NCI-H2196 treated with DMSO at 0.1 percent for 48 hours (cell line): ENCODE measurements around the gene FBXW8.

Source experiments
- DNase-seq: peaks from one replicate; lab custom pipeline; 2025; ENCODE audit not compliant: unreplicated experiment; lab: John Stamatoyannopoulos, UW

Gene FBXW8, protein sequence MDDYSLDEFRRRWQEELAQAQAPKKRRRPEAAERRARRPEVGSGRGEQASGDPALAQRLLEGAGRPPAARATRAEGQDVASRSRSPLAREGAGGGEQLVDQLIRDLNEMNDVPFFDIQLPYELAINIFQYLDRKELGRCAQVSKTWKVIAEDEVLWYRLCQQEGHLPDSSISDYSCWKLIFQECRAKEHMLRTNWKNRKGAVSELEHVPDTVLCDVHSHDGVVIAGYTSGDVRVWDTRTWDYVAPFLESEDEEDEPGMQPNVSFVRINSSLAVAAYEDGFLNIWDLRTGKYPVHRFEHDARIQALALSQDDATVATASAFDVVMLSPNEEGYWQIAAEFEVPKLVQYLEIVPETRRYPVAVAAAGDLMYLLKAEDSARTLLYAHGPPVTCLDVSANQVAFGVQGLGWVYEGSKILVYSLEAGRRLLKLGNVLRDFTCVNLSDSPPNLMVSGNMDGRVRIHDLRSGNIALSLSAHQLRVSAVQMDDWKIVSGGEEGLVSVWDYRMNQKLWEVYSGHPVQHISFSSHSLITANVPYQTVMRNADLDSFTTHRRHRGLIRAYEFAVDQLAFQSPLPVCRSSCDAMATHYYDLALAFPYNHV

DNA sequence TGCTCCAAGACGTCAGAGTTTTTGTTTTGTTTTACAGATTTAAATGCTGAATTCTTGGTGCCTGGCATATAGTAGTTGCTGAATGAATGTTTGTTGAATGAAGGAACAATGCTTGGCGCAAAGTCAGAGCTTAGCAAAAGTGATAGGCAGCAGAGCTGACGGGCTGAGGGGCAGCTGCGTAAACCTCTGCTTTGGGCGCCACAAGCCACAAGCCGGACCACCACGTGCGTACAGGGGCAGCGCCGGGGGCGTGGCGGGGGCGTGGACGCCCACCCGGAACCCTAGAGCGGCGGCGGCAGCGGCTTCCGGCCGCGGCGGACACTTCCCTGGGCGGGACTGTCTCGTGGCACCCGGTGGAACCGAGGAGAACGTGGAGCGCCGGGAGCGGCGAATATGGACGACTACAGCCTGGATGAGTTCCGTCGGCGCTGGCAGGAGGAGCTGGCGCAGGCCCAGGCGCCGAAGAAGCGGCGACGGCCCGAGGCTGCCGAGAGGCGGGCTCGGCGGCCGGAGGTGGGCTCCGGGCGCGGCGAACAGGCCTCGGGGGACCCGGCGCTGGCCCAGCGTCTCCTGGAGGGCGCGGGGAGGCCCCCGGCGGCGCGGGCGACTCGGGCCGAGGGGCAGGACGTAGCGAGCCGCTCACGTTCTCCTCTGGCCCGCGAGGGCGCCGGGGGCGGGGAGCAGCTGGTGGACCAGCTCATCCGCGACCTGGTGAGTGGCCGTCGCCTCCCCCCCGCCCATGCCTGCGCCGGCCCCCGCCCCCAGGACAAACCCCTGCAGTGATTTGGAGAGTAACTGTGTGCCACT, at the start of gene FBXW8:
FBXW8 (plus strand) TSS at position 306 of the 807 bp plus-strand sequence; CDS start at position 394, 88 bp downstream.
- peak; percentile 49 for DNase-seq

DNA sequence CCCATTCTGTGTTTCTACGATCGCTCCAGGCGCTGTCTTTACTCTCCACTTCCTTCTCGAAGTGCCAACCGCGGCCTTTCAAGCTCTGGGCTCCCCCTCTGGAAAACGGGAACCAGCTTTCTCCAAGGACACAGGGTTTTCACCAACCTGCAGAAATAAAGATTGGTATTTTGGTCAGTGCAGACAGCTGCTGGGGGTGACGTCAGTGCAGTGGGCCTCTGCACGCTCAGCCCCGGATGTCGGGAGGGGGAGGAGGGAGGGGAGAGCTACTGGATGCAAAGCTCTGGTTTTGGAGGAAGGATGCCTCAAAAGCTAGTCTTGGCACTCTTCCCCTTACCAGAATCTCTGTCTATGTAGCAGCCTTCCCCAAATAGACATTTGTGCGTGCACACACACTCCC, 49.4 kb upstream of the FBXW8 start:
- peak; percentile 68 for DNase-seq

DNA sequence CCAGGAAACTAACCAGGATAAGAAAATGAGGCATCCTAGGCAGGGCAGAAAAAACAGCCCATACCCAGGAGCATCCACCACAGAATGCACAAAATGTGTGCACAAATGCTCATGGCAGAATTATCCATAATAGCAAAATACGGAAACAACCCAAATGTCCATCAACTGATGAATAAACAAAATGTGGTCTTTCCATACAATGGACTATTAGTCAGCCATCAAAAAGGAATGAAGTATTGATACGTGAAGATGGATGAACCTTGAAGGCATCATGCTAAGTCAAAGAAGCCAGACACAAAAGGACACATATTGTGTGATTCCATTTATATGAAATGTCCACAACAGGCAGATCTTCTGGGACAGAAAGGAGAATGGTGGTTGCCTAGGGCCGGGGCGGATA, 48.6 kb upstream of the FBXW8 start:
- no peak for DNase-seq

DNA sequence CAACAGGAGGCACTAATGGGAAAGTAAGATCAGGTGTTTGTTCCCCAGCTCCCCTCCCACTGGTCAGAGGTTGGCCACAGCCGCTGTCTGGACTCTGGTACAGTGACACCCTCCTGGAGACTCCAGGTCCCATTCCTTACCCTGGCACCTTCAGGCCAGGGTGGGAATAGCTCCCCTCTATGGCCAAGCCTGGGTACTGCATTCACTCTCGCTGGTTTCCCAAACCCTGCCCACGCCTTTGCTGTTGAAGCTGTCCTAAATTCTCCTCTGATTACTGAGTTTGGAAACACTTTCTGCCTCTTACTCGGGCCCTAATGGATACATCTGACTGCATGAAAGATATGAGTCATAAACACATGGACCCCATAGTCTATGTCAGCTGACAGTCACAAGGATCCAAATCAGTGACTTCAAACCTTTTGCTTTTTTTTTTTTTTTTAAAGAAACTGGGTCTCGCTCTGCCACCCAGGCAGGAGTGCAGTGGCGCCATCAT, 47.4 kb upstream of the FBXW8 start:
- no peak for DNase-seq

DNA sequence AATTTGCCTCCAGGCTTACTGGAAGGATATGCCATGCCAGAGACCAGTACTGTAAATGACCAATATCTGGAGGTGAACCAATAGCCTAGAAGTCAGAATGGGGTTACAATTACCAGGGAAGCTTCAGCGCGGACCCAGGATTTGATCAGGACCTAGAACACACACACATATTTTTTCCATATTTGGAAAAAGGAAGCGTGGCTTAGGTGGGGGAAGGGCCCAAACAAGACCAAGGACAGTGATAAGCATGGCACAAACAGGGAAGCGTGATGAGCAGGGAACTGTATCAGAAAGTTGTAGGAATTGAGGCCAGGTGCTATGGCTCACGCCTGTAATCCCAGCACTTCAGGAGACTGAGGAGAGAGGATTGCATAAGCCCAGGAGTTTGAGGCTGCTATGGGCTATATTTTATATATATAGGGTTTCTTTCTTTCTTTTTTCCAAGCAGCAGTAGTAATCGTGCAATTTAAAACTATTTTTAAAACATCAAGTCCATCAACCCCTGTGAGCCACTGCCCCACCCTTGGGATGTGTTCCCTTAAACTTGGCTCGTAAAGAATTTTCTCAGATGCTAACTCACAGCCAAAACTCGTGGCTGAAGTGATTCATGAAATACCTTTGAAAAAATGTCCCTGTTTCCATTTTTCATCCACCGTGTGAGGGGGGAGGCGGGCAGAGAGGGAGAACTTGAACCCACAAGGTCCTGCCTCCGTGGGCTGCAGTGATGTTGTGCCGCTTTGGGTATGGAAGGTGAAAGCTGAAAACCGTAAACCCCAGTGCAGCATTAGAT, 46.2 kb upstream of the FBXW8 start:
- DNase-seq = no peak

DNA sequence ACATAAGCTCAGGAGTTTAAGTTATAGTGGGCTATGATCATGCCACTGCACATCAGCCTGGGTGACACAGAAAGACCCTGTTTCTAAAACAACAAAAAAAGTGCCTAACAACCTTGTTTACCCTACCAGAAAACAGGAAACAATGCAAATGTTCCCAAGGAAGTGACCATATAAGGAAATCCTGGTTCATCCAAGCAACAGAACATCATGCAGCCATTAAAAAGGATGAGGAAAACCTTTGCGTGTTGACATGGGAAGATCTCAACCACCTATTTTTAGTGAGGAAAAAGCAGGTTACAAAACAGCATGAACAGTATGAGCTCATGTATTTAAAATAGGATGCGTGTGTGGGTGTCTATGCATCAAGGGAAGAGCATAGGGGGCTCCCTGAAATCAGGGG, 43.2 kb upstream of the FBXW8 start:
- no peak for DNase-seq

DNA sequence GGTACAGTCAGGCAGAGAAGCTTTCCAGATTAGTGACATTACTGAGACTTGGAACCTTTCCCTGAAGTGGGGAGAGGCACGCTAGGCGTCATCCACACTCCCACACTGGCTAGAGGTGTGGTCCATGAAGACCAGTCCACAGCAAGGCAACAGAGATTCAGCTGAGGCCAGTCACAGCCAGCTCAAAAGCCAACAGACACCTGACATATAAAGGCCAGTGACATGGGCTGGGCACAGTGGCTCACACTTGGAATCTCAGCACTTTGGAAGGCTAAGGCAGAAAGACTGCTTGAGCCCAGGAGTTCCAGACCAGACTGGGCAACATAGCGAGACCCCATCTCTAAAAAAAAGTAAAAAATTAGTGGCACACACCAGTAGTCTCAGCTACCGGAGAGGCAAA, 40.4 kb upstream of the FBXW8 start:
- DNase-seq = no peak

DNA sequence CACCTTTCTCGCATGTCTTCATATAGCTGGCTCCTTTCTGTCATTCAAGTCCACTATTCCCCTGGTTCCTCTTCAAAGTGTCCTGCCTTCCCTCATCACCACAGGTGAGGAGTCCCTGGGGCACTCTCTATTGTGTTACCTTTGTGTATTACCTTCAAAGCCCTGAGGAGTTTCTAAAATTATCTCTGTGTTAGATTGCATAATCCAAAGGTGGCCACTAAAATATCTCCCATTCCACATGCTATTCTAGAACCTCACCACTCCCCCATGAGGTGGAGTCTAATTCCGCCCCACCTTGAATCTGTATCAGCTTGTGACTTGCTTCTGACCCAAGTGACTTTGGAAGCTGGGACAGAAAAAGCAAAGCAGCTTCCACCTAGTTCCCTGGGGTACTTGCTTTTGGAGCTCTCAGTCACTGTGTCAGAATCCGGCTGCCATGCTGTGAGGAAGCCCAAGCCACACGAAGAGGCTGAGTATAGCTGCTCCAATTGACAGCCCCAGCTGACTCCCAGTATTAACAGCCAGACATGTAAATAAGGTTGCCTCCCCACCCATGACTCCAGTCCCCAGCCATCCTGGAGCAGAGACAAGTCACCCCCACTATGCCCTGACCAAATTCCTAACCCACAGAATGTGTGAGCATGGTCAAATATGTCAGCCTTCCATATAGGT, 36.3 kb upstream of the FBXW8 start:
- DNase-seq = no peak

DNA sequence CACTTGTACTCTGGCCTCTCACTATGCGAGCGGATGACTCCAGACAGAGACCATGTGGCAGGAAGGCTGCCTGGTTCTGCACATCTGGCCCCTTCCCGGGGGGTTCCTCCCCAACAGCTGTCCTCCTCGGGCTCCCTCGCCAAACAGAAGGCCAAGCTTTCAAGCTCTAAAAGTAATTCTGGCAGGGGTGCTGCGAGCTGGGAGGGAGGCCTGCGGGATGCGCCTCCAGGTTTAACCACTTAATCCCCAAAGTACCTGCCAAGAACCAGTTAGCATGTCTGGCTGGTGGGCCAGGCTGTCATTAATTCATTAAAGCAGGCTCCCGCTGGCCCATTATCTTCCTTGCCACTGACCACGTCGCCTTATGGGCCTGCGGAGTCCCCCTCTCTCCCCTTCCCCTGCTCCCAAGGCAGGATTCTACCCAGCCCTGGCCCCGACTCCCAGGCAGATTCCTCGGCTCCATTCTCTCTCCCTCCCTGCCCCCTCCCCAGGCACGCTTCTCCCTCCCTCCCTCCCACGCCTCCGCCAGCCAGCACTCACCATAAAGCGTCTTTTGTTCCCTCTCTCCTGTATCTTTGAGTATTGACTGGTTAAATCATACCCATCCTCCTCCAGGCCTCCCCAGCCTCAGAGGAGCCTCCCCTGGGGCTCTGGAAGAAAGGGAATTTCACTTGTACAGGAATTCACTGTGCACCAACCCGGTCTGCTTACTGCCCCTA, 34.4 kb upstream of the FBXW8 start:
- DNase-seq = no peak

DNA sequence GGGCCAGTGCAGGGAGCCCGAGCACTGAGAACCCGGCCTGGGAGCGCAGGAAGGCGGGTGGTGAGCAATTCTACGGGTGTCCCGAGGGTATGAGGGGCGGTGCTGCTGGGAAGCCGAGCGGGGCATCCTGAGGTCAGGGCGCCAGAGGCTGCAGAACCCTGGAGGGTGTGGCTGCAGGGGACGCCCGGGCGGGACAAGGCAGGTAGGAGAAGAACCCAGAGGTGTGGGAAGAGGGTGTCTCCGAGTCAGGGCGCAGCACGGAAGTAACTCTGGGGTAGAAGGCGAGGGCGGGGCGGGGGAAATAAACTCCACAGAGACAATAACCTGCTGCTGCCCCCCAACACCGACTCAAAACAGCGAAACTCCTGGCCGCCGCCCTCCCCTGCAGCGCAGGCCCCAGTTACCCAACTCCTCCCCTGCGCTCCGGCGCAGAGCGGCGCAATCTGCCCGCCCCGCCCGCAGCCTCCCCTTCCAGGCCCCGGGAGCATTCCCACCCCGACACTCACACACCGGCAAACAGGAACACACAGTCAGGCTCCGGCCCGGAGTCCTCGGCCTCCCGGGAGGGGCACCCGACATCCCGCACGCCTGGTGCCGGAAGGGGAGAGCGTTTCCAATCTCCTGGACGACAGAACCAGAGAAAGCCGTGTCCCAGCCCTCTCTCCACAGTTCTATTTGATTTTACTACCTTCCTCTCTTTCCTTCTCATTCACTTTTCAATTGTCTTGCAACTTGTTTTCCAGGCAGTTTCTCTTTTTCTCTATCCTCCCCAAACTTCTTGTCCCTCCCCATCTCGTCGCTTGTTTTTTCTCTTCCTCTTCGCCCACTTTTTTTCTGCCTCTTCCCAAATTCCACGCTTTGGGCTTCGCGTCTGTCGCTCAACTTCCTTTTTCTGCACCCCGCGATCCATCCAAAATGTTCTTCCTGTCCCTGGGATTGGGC, 31.9 kb upstream of the FBXW8 start:
- no peak for DNase-seq

DNA sequence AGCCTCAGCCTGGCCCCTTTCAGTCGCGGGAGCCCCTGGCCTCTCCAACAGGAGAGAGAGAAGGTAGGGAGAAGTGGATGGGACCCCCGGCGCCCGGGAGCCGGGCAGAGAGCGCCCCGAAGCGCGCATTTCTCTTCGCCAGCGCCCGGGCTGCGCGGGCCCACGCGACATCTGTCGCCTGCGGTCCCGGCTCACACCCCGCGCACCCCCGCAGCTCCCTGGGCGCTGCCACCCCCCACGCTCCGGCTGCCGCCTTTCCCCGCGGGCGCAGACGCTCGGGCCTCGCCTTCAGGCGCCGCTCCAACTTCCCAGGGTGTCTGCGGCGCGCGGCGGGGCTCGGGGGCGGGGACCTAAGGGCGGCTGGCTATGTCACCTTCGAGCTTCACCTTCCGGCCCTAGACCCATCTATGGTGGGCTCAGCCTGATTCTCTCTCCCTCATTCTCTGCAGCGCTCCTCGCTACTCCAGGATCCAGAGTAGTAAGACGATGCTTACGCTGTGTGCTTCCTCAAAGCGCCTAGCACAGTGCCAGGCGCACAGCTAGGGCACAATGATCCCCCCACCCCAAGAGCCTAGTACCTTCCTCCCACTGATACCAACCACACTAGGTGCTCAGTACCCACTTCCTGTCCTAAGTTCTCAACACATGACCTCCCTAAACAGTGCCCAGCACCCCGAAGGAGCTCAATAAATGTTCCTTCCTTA, 31.1 kb upstream of the FBXW8 start:
- DNase-seq = no peak

DNA sequence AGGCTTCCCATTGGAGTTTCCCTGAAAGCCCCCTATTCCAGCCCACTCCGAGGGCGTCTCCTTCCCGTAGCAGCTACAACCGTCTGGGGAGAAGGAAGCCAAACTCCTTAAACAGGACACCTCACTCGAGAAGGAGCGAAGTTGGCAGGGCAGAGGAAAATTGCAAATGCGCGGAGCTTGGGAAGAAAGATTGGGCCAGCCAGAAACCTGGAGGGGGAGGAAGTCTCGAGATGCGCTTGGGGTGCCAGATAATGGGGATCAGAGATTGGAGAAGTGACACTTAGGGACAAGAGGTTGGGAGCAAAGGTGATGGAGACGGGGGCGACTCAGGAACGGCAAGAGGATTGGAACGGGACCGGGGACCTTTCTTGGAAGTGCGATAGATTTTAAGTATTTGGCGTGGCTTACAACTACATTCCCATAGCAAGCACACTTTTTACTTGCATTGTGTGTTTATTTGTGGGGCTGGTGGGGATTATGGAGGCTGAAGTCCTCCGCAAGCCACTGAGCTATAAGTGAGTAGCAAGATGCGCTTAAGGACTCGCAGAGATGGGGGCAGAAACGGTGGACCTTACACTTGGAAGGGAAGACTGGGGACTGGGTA, 30.4 kb upstream of the FBXW8 start:
- DNase-seq = no peak

DNA sequence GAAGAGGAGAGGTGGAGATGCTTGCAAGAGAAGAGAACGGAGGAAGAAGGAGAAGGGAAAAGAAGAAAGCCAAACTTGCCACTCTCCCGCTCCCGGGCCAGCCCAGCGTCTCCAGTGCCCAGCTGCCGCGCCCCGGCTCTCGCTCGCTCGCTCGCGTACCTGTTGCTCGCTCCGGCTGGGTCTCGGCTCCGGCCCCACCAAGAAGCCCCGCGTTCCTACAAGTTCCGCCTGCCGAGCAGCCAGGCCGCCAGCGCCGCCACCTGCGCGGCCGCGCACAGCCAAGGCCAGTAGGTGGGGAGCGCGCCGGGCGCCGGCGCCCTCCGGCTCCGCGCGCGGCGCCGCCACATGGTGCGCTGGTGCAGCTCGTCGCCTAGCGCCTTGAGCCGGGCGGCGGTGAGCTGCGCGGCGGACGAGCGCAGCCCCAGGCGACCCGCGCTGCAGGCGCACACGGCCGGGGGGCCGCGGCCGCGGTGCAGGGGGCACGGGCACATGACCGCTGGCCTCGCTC, 29.9 kb upstream of the FBXW8 start:
- DNase-seq = peak; percentile 60

DNA sequence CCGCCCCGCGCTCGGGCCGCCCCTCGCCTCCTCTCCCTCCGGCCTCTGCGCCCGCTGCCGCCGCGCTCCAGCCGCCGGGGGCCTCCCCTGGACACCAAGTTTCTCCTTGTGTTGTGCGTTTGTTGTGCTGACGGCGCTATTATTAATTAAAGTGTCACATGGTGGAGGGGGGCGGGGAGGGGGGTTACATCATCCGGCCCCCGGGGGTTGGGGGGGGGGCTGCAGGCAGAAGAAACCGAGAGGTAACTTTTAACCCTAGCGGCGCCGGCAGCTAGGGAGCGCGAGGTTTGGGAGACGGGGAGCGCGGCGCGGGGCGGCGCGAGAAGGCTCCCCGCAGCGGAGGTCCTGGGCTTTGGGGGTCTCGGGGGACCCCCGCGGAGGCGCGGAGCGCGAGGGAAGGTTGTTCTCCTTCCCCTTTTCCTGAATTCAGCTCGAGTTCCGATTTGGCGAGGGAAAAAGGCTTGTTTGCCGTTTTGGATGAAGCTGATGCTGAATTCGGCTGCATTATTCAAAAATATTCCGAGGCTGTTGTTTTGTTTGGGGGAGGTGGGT, 29.3 kb upstream of the FBXW8 start, which contains the start of gene HRK:
HRK (minus strand) TSS at position 117 of the 552 bp plus-strand sequence. CDS start 134 bp downstream, outside the sequence.
- peak; percentile 60 for DNase-seq

DNA sequence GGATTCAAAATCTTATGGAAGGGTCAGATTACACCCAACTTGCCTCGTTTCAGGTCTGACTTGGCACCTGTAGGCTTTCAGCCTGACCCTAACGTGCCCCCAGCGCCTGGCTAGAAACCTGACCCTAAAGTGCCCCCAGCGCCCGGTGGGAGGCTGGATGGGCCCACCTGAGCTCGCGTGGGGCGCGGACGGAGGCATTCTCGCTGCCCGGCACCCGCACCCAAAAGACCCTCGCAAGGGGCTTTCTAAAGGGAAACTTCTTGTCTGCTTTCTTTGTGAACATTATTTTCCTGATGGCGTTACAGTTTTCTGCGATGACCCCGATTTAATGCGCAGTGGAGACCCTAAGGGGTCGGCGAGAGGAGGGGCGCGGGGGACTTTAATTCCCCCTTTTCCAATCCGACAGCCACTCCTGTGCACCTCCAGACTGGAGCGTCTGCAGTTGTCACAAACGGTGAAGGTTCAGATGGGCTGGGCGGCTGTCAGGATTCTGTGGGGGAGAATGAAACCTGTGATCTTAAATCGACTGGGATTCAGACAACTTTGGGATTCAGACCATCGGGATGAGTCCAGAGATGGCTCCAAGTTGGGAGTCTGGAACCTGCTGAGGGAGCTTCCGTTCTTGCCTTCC, 28.8 kb upstream of the FBXW8 start:
- no peak for DNase-seq

DNA sequence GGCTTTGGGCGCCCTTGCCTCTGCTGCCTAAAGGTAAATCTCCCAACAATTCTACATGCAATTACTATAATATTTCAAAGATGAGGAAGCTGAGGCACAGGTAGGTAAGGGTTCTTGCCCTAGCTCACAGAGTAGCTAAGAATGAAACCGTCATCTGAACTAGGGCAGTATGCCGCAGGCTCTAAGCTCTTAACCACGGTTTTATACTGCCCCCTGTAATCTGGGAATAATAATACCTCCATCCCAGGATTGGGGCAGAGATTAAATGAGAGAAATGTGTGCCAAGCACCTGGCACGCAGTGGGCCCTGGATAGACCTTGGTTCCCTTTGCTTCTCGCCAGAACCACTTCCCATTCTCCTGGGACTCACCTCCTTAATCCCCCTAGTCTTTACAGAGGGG, 28.0 kb upstream of the FBXW8 start:
- DNase-seq = no peak
